ENCODE measurements around the gene TNFAIP8L3. TPM values are rescaled to one million over a fixed set of nuclear protein-coding genes. Genes with fewer than 3 reads are reported as not detected.
"Not testable (repeated sequence)": the region's sequence is repeated elsewhere in the genome, so short reads cannot be mapped to it uniquely, and the experiment has no call there.

Gene TNFAIP8L3
- 10 to 100 TPM in 1 of 2 donors, 1 to 10 TPM in 1; 9.7 to 12.7 TPM for total RNA-seq
- long read RNA-seq, transcript TNFAIP8L3-202 (2 exons, 2,002 nt) = major isoform, 34 of 35 reads
- long read RNA-seq, partial matches to known transcripts = 1 of 35 reads
- long read RNA-seq, other reads (novel, unspliced or antisense) = 0 of 35 reads

- intact Hi-C loops (cut with DNase I, micrococcal nuclease) = no loop called here
- ATAC-seq = peak; percentile 86
- DNase-seq = peak in 1 of 2 donors; percentile 59
Measured at GRCh38 chr15:51094606-51095569, at the start of gene TNFAIP8L3. TNFAIP8L3 (minus strand) TSS chr15:51094906; CDS start chr15:51094595, 311 bp downstream.

GRCh38 chr15:51144021-51144532 is 49.4 kb upstream of the TNFAIP8L3 start:
- no peak for DNase-seq
- ATAC-seq = no peak
- intact Hi-C loops (cut with DNase I, micrococcal nuclease) = no loop called here

GRCh38 chr15:51140347-51140746 is 45.6 kb upstream of the TNFAIP8L3 start:
- ATAC-seq; DNase-seq; intact Hi-C loops (cut with DNase I, micrococcal nuclease): not testable (repeated sequence)

GRCh38 chr15:51139091-51139490 is 44.4 kb upstream of the TNFAIP8L3 start:
- intact Hi-C loops (cut with DNase I, micrococcal nuclease) = no loop called here
- no peak for DNase-seq

GRCh38 chr15:51137880-51138430 is 43.2 kb upstream of the TNFAIP8L3 start:
- intact Hi-C loops (cut with DNase I, micrococcal nuclease) = no loop called here
- DNase-seq = no peak
- no peak for ATAC-seq

More at GRCh38 chr15:51139091-51139490, 44.4 kb upstream of the TNFAIP8L3 start:
- no peak for ATAC-seq

- ATAC-seq (no peak), DNase-seq (no peak)
- intact Hi-C loops (cut with DNase I, micrococcal nuclease) = no loop called here
Measured at GRCh38 chr15:51137024-51137423, 42.3 kb upstream of the TNFAIP8L3 start.

GRCh38 chr15:51135276-51135675 is 40.6 kb upstream of the TNFAIP8L3 start:
- ATAC-seq = no peak
- no peak for DNase-seq
- intact Hi-C loops (cut with DNase I, micrococcal nuclease) = no loop called here

- ATAC-seq = no peak
- intact Hi-C loops (cut with DNase I, micrococcal nuclease) = no loop called here
- no peak for DNase-seq
Measured at GRCh38 chr15:51134416-51135199, 39.9 kb upstream of the TNFAIP8L3 start.

GRCh38 chr15:51133140-51133765 is 38.5 kb upstream of the TNFAIP8L3 start:
- ATAC-seq (no peak), DNase-seq (no peak)
- intact Hi-C loops (cut with DNase I, micrococcal nuclease) = no loop called here

GRCh38 chr15:51132384-51133139 is 37.9 kb upstream of the TNFAIP8L3 start:
- peak; percentile 63 for ATAC-seq
- DNase-seq = peak in 1 of 2 donors; percentile 22
- intact Hi-C loops (cut with DNase I, micrococcal nuclease) = no loop called here

- intact Hi-C loops (cut with DNase I, micrococcal nuclease) = no loop called here
- DNase-seq = no peak
- ATAC-seq = no peak
Measured at GRCh38 chr15:51131596-51132290, 37.0 kb upstream of the TNFAIP8L3 start.

- ATAC-seq = no peak
- no peak for DNase-seq
- intact Hi-C loops (cut with DNase I, micrococcal nuclease) = no loop called here
Measured at GRCh38 chr15:51130344-51130743, 35.6 kb upstream of the TNFAIP8L3 start.

- ATAC-seq (peak; percentile 85), DNase-seq (peak; percentile 62 to 65)
- intact Hi-C loops (cut with DNase I, micrococcal nuclease) = no loop called here
Measured at GRCh38 chr15:51129535-51130188, 35.0 kb upstream of the TNFAIP8L3 start.

GRCh38 chr15:51128701-51129100 is 34.0 kb upstream of the TNFAIP8L3 start:
- intact Hi-C loops (cut with DNase I, micrococcal nuclease) = no loop called here
- ATAC-seq (peak; percentile 6), DNase-seq (no peak)

GRCh38 chr15:51126842-51127241 is 32.1 kb upstream of the TNFAIP8L3 start:
- DNase-seq (no peak), ATAC-seq (no peak)
- intact Hi-C loops (cut with DNase I, micrococcal nuclease) = no loop called here

GRCh38 chr15:51123002-51123401 is 28.3 kb upstream of the TNFAIP8L3 start:
- ATAC-seq; DNase-seq; intact Hi-C loops (cut with DNase I, micrococcal nuclease): not testable (repeated sequence)

Data from left colon (tissue), 2 donors.